GM23338 (cell line): Measurements from ENCODE around the gene PTAFR. TPM values are rescaled to one million over a fixed set of nuclear protein-coding genes. Genes with fewer than 3 reads are reported as not detected.
A peak's percentile ranks its signal among the peaks of the same experiment; 100 is the strongest.

Experiments used
- ATAC-seq: fragments of 200-7000 bp; cut with Tn5 transposase; 3 replicates; pipeline ENCODE4 v1.9.1; 2020
- DNase-seq: peaks from one replicate; pipeline ENCODE4 v3.0.0-alpha.2; 2015; ENCODE audit warnings: low spot score
- H2AFZ ChIP-seq: fragments of 200-600 bp; sonication (generic); 2 replicates; pipeline ENCODE4 v1.8.0; 2016; ENCODE audit warnings: antibody characterized with exemption, mild to moderate bottlenecking, moderate library complexity
- H3F3A ChIP-seq: fragments of 200-600 bp; sonication (generic); replicated peaks from 2 replicates; pipeline ENCODE4 v1.8.0; 2017; ENCODE audit warnings: antibody characterized with exemption, mixed run types, low read depth
- H3K27ac ChIP-seq: fragments of 200-600 bp; sonication (generic); 2 replicates; pipeline ENCODE4 v1.6.1; 2016; ENCODE audit warnings: low read depth
- H3K27me3 ChIP-seq: fragments of 200-600 bp; sonication (generic); 2 replicates; pipeline ENCODE4 v1.8.0; 2016; ENCODE audit warnings: mild to moderate bottlenecking, mixed run types, moderate library complexity; ENCODE audit not compliant: insufficient read depth
- H3K36me3 ChIP-seq: fragments of 200-600 bp; sonication (generic); 2 replicates; pipeline ENCODE4 v1.8.0; 2016; ENCODE audit warnings: mild to moderate bottlenecking; ENCODE audit not compliant: insufficient read depth
- H3K4me1 ChIP-seq: fragments of 200-600 bp; sonication (generic); 2 replicates; pipeline ENCODE4 v1.8.0; 2016; ENCODE audit warnings: mild to moderate bottlenecking, moderate library complexity; ENCODE audit not compliant: insufficient read depth
- H3K4me2 ChIP-seq: fragments of 200-600 bp; sonication (generic); 2 replicates; pipeline ENCODE4 v1.7.1; 2017; ENCODE audit warnings: mixed run types
- H3K4me3 ChIP-seq: fragments of 200-600 bp; sonication (generic); 2 replicates; pipeline ENCODE4 v1.6.1; 2016; ENCODE audit warnings: mixed run types
- H3K79me2 ChIP-seq: fragments of 200-600 bp; sonication (generic); replicated peaks from 2 replicates; pipeline ENCODE4 v1.8.0; 2017; ENCODE audit warnings: mild to moderate bottlenecking; ENCODE audit not compliant: insufficient read depth
- H3K9me2 ChIP-seq: fragments of 200-600 bp; sonication (generic); 2 replicates; pipeline ENCODE4 v1.8.0; 2017; ENCODE audit not compliant: insufficient read depth
- H4K20me1 ChIP-seq: fragments of 200-600 bp; sonication (generic); replicated peaks from 2 replicates; pipeline ENCODE4 v1.8.0; 2017; ENCODE audit warnings: mild to moderate bottlenecking; ENCODE audit not compliant: insufficient read depth
- H3K27ac Mint-ChIP-seq: 2 replicates; pipeline ENCODE4 v1.8.0; 2020; ENCODE audit warnings: inconsistent platforms, mild to moderate bottlenecking, moderate library complexity, mixed read lengths
- H3K27me3 Mint-ChIP-seq: 3 replicates; pipeline ENCODE4 v1.8.0; 2022; ENCODE audit warnings: low read depth, mild to moderate bottlenecking, moderate library complexity, mixed read lengths, inconsistent platforms; ENCODE audit not compliant: insufficient read depth, poor library complexity
- H3K36me3 Mint-ChIP-seq: 3 replicates; pipeline ENCODE4 v1.8.0; 2021; ENCODE audit warnings: low read depth, mild to moderate bottlenecking, inconsistent platforms, moderate library complexity, mixed read lengths
- H3K4me1 Mint-ChIP-seq: 3 replicates; pipeline ENCODE4 v1.8.0; 2020; ENCODE audit warnings: mild to moderate bottlenecking, inconsistent platforms, mixed read lengths
- H3K4me3 Mint-ChIP-seq: 3 replicates; pipeline ENCODE4 v1.8.0; 2021; ENCODE audit warnings: moderate library complexity, mild to moderate bottlenecking, inconsistent platforms, mixed read lengths
- H3K9me3 Mint-ChIP-seq: 3 replicates; pipeline ENCODE4 v1.8.0; 2020; ENCODE audit warnings: moderate library complexity, mild to moderate bottlenecking, inconsistent platforms, mixed read lengths
- CTCF ChIP-seq, 2 experiments: fragments of 200-600 bp in 1 of 2; sonication (generic) in 1 of 2; conservative IDR thresholded peaks; 2 replicates each; pipeline versions ENCODE4 v1.5.1 to v1.6.1; 2016 to 2017; ENCODE audit warnings: antibody characterized with exemption in 2 of 2, low read depth in 2 of 2, mild to moderate bottlenecking in 2 of 2, moderate library complexity in 1 of 2
- ETS1 ChIP-seq: IDR thresholded peaks from 2 replicates; pipeline ENCODE4 v1.6.1; 2016; ENCODE audit warnings: antibody characterized with exemption
- EZH2 ChIP-seq: fragments of 200-600 bp; sonication (generic); IDR thresholded peaks from one replicate; pipeline ENCODE4 v1.8.0; 2017; ENCODE audit warnings: antibody characterized with exemption, mild to moderate bottlenecking, low read depth; ENCODE audit not compliant: unreplicated experiment
- EZH2phosphoT487 ChIP-seq: fragments of 200-600 bp; sonication (generic); IDR thresholded peaks from one replicate; pipeline ENCODE4 v1.8.1; 2018; ENCODE audit warnings: antibody characterized with exemption; ENCODE audit not compliant: unreplicated experiment
- JUNB ChIP-seq: IDR thresholded peaks from one replicate; pipeline ENCODE4 v1.6.1; 2016; ENCODE audit warnings: antibody characterized with exemption; ENCODE audit not compliant: unreplicated experiment
- NANOG ChIP-seq: IDR thresholded peaks from 2 replicates; pipeline ENCODE4 v1.6.1; 2016; ENCODE audit warnings: antibody characterized with exemption, borderline replicate concordance
- STAT1 ChIP-seq: IDR thresholded peaks from one replicate; pipeline ENCODE4 v1.6.1; 2016; ENCODE audit warnings: antibody characterized with exemption; ENCODE audit not compliant: unreplicated experiment
- ZNF114 ChIP-seq: fragments of 250-450 bp; sonication (Bioruptor Pico); IDR thresholded peaks from 2 replicates; pipeline ENCODE4 v1.5.0; 2020; ENCODE audit warnings: mild to moderate bottlenecking, moderate library complexity
- ZNF331 ChIP-seq: fragments of 250-450 bp; sonication (Bioruptor Pico); IDR thresholded peaks from 2 replicates; pipeline ENCODE4 v1.5.0; 2020; ENCODE audit warnings: low read depth, mild to moderate bottlenecking, moderate library complexity
- ZNF462 ChIP-seq: fragments of 250-450 bp; sonication (Bioruptor Pico); IDR thresholded peaks from 2 replicates; pipeline ENCODE4 v1.5.0; 2020; ENCODE audit warnings: mild to moderate bottlenecking, moderate library complexity
- polyA plus RNA-seq: library from polyadenylated mRNA; unstranded; fragments of >200 nt; fragmentation: Nextera tagmentation; extraction: Ambion mirVana; gene quantifications from 2 replicates; pipeline ENCODE4 v1.2.1, GENCODE V29; 2016
- total RNA-seq: library from RNA; depleted of rRNA; stranded (reverse); fragments of >200 nt; shearing (Covaris generic); gene quantifications from 2 replicates; pipeline ENCODE4 v1.2.3, GENCODE V29; 2014

PTAFR gene
- total and polyA plus RNA-seq, 2 experiments from 2014 or later = 0.29 to 0.76 TPM

GRCh38 chr1:28111157-28111556 lies 65.3 kb downstream of the PTAFR start (continued):
- TF ChIP-seq ZNF462 (CRISPR knock-in tag) (no peak), EZH2 (no peak), ZNF114 (CRISPR knock-in tag) (no peak), CTCF (conservative IDR thresholded peaks at IDR 0.05; ENCODE audit: low read depth in 2 of 2) (no peak), EZH2phosphoT487 (no peak)

- no peaks in the 10 kb centered on the region for H3K27me3 ChIP-seq
- no peak overlapping the region for H3K4me3 ChIP-seq
- Mint-ChIP-seq H3K9me3 (no peaks in the 10 kb centered on the region), H3K36me3 (no peaks in the 10 kb centered on the region), H3K4me1 (peaks cover 4% of the 10 kb centered on the region; the same call in 2 of the 3 replicates), H3K27me3 (peaks cover 5% of the 10 kb centered on the region), H3K4me3 (no peak overlapping the region), H3K27ac (no peak overlapping the region)
- no peaks in the 10 kb centered on the region for H3F3A ChIP-seq
- H3K79me2 ChIP-seq = no peaks in the 10 kb centered on the region
- 0 out of 2 replicates have a peak, but pooled peaks cover 9% of the 10 kb centered on the region for H3K9me2 ChIP-seq
- H3K4me1 ChIP-seq = no peaks in the 10 kb centered on the region
- DNase-seq (no peak), ATAC-seq (no peak)
- H3K4me2 ChIP-seq = no peak overlapping the region
- peak overlapping the region; percentile 25; the same call in 1 of the 2 replicates for H2AFZ ChIP-seq
- H3K36me3 ChIP-seq = no peaks in the 10 kb centered on the region
- no peak for TF ChIP-seq ZNF331
- TF ChIP-seq ETS1 = no peak
- TF ChIP-seq JUNB = no peak
- no peak for TF ChIP-seq ZNF114 (CRISPR knock-in tag)
- TF ChIP-seq NANOG = no peak
- no peak for TF ChIP-seq STAT1
- no peak for TF ChIP-seq EZH2phosphoT487
- no peaks in the 10 kb centered on the region for H4K20me1 ChIP-seq
- H3K27ac ChIP-seq = no peak overlapping the region
Measured at GRCh38 chr1:28110555-28110954, 65.9 kb downstream of the PTAFR start.
